Fibroblast of lung (primary cell): Measurements from ENCODE around the gene GDF10.

Experiments
- EZH2 ChIP-seq: IDR thresholded peaks from 2 replicates; pipeline ENCODE4 v1.5.1; 2012; ENCODE audit warnings: low read length, control low read depth, mild to moderate bottlenecking; ENCODE audit errors: missing control alignments
- TF ChIP-seq, protein P1 (sequence below), 2 donors: IDR thresholded peaks in 1 of 2; conservative IDR thresholded peaks in 1 of 2; 1 replicate in 1 of 2; 2 replicates in 1 of 2; pipeline ENCODE4 v1.5.1; 2011 to 2012; ENCODE audit warnings: low read length in 2 of 2, control low read depth in 1 of 2, inconsistent platforms in 1 of 2, low read depth in 1 of 2, mild to moderate bottlenecking in 1 of 2

DNA sequence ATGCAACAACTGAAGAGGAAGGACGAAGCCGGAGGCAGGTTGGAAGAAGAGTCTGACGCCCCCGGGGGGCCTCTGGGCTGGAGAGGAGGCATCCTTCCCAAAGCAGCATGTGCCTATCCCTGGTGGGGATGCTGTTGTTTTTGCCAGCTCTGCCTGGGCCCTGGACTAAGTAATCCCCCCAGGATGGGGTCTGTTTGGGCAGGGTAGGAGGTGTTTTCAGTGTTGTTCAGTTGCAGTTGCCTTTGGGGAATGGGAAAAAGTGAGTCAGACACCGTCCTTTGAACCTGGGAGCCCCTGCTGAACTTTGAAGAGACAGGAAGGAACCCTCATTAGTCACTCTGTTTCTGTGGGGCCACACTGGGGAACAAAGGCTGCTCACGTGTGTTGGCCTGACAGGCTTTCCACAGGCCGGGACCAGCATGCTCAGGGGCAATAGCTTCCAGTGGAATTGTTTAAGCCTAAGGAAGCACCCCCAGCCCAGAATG lies 35.2 kb upstream of the GDF10 start:
- TF ChIP-seq, protein P1, sequence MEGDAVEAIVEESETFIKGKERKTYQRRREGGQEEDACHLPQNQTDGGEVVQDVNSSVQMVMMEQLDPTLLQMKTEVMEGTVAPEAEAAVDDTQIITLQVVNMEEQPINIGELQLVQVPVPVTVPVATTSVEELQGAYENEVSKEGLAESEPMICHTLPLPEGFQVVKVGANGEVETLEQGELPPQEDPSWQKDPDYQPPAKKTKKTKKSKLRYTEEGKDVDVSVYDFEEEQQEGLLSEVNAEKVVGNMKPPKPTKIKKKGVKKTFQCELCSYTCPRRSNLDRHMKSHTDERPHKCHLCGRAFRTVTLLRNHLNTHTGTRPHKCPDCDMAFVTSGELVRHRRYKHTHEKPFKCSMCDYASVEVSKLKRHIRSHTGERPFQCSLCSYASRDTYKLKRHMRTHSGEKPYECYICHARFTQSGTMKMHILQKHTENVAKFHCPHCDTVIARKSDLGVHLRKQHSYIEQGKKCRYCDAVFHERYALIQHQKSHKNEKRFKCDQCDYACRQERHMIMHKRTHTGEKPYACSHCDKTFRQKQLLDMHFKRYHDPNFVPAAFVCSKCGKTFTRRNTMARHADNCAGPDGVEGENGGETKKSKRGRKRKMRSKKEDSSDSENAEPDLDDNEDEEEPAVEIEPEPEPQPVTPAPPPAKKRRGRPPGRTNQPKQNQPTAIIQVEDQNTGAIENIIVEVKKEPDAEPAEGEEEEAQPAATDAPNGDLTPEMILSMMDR (conservative IDR thresholded peaks at IDR 0.05 in 1 of 2, IDR thresholded peaks at IDR 0.05 in 1 of 2; ENCODE audit: low read depth in 1 of 2, low read length in 2 of 2): no peak
- no peak for TF ChIP-seq EZH2
